Stimulated activated CD4-positive, alpha-beta T cell treated with anti-CD3 and anti-CD28 coated beads, Interleukin-1b, Interleukin-23, amount 100 ng/mL, for 4 hours (primary cell): Measurements from ENCODE around the gene HPD.
"Not testable (repeated sequence)": the region's sequence is repeated elsewhere in the genome, so short reads cannot be mapped to it uniquely, and the experiment has no call there.

Experiments
- DNase-seq, 2 donors: peaks; one replicate each; pipeline ENCODE4 v3.0.0-alpha.2; 2020; ENCODE audit warnings: low read depth in 2 of 2

HPD gene

DNA sequence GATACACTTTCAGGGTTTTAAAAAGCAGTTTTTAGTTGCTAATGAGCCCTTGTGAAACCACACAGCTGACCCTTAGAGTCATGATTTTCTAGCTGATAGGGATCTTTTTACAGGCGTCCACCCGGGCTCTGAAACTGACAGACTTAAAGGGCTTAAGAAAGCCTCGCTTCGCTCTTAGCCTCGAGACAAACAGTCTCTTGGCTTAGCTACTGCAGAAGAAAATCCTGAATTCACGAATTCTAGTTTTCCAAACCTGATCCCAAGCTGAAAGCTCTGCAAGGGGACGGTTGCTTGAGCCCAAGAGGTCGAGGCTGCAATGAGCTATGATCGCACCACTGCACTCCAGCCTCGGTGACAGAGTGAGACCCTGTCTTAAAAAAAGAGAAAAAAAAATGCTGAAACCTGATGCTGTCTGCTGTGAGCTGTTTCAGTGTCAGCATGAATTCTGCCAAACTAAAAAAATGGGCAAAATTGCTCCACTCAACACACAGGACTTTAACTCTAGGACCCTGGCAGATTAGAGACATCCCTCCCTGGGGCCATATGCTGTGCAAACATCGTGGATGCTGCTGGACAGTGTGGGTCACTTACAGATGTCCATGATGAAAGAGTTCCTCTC, 3.1 kb upstream of the HPD start:
- DNase-seq, result no peak

DNA sequence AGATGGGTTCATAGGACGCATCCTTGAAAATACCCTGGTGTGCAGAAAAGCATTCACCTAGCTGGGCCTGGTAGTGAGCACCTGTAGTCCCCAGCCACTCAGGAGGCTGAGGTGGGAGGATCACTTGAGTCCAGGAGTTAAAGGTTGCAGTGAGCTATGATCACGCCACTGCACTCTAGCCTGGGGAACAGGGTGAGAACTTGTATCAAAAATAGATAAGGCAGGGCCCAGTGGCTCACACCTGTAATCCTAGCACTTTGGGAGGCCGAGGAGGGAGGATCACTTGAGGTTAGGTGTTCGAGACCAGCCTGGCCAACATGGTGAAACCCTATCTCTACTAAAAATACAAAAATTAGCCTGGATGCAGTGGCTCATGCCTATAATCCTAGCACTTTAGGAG, 2.0 kb upstream of the HPD start:
- not testable (repeated sequence) for DNase-seq

DNA sequence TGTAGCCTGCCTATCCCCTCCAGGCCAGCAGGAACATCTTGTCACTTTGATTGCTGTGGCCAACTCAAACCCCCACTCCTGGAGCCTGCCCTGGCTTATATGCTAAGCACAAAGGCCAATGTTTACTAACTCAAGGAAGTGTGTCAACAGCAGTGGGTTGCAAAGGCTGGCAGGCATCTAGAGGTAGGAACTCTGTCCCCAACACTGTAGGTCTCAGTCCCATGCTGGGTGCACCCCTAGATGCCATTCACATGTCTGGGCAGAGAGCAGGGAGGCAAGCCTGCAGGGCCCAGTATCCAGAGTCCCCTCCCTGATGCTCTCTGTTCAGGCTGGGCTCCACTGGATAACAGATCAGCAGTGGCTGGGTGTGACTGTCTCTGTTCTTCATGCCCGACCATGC, 1.6 kb upstream of the HPD start:
- no peak for DNase-seq

DNA sequence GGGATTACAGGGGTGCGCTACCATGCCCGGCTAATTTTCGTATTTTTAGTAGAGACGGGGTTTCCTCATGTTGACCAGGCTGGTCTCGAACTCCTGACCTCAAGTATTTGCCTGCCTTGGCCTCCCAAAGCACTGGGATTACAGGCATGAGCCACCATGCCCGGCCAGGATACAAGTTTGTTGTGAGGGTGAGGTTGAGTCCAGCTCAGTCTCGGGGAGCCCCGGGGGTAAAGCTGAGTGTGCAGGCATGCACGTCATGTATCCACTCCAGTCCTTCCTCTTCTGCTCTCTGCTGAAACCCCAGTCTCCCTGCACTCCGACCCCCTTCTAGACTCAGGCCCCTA, 369 bp downstream of the HPD start:
- DNase-seq, result no peak

DNA sequence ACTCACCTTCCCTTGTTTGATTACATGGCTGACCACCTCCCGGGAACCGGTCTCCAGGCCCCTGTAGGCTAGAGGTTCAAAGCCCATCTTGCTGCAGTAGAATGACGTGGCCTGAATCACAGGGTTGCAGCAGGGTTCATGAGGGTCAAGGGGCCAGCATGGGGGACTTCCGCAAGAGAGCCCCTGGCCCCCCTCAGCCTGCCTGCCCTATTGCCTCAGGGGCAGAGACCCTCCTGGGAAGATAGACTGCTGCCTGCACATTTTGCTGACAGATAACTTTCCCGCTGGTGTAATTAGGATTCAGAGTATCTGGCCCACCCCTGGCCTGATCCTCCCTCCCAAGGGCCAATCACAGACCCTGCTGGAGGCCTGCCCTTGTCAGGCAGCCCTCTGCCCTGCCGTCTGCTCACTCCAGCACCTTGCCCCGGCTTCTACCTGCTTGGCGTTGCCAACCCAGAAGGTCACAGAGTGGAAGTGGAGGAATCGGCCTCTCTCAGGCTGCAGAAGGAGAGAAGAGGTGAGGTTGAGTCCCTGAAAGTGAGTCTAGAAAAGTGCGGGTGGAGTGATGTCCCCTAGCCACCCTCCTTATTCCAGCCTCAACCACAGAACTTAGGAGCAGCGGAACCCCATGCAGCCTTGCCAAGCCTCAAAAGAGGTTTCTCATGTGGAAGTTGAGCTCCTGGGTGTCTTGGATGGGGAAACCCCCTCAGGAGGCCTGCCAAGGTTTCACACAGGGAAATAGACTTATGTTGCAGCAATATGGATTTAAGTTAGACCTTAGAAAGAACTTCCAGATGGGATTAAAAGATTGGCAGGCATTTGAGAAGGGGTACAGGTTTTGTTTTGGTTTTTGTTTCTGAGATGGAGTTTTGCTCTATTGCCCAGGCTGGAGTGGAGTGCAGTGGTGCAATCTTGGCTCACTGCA, 1.1 kb downstream of the HPD start:
- DNase-seq, result no peak

DNA sequence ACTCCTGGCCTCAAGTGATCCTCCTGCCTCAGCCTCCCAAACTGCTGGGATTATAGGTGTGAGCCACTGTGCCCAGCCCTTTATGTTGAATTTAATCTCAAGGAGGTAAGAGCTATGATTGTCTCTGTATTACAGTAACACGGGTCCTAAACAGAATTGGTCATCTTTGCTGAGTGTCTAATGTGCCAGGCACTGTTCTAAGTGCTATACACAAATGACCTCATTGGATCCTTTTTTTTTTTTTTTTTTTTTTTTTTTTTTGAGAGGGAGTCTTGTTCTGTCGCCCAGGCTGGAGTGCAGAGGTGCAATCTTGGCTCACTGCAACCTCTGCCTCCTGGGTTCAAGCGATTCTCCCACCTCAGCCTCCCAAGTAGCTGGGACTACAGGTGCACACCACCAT, 6.3 kb downstream of the HPD start:
- DNase-seq, result not testable (repeated sequence)

DNA sequence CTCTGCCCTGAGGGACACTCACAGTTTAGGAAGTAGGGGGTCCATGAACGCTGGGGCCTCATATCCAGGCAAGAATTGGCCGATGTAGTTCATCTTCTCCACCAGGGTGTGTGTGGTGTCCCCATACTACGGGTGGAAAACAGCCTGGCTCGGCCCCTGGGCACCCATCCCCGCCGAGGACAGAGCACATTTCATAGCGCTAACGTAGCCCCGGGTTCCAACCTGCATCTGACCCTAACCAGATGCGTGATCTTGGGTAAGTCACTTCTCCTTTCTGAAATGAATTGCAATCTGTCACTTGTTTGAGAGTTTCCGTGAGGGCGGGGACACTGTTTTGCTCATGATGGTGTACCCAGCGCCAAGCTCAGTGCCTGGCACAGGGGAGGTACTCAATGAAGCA, 9.0 kb downstream of the HPD start:
- DNase-seq, result no peak

DNA sequence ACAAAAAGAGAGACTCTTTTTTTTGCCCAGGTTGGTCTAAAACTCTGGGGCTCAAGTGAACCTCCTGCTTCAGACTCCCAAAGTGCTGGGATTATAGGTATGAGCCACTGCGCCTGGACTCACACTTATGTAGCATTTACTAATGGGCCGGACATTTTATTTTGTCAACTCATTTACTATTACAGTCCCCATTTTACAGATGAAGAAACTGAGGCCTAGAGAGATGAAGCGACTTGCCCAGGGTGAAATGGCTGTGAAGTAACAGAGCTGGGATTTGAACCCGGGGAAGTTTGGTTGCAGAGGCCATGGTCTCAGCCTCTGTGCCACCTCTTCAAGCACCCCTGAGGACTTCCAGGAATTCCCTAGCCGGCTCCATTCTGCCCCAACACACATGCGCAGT, 9.4 kb downstream of the HPD start:
- DNase-seq, result no peak

DNA sequence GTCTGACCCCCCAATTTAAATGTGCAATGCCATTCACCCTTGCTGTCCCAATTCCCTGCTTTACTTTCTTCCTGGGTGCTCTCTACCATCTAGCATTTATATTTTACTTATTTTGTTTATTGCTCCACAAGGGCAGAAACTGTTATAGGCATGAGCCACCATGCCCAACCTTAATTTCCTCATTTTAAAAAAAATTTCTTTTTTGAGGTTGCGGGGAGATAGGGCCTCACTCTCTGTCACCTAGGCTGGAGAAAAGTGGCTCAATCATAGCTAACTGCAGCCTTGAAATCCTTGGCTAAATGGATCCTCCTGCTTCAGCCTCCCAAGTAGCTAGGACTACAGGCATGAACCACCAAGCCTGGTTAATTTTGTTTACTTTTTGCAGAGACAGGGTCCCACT, 13.0 kb downstream of the HPD start:
- DNase-seq, result no peak

DNA sequence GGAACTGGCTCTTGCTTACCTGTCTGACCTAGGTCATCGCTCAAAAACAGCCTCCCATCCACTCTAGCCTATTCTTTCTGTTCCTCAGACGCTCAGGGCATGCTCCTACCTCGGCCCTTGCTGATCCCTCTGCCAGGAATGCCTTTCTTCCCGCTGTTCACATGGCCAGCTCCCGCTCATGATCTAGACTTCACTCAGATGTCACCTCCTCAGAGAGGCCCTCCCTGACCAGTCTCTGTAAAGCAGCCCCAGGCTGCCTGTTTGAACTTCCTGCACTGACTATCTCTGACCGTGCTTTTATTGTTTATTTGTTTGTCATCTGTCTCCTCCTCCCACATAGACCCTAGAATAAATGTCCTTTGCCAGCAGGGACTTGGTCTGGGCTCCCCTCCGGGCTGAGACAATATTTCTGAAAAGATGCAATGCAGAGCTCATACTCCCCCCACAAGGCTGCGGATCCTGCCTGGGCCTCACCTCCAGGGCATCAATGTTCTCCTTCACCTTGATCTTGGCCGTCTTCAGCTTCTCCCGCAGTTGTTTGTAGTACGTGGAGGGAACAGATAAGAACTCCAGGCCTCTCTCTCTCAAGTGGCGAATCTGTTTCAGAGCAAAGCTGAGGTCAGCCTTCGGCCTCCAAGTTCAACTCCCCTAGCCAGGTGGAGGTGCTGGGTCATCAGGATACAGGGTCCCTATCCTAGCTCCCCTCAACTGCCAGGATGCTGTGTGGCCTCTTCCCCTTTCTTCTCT, 15.2 kb downstream of the HPD start:
- no peak for DNase-seq

DNA sequence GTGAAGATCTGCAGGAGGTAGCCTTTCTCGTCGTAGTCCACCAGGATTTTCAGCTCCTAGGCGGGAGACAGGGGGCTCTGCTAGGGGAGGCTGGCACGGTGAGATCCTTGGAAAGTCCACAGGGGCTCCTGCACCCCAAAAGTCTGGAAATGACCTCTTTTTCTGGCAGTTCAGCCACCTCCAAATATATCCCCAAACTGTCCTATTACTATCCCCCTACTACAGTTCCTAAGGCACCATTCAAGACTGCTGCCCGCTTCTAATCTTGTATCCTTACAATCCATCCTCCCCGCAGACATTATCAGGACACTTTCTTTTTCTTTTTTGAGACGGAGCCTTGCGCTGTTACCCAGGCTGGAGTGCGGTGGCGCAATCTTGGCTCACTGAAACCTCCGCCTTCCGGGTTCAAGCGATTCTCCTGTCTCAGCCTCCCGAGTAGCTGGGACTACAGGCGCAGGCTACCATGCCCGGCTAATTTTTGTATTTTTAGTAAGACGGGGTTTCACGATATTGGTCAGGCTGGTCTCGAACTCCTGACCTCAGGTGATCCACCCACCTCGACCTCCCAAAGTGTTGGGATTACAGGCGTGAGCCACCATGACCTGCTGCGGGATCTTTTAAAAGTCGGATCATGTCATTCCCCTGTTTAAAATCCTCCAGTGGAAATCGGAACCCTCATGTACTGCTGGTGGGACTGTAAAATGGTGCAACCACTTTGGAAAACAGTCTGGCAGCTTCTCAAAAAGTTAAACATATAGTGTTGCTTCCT, 18.5 kb downstream of the HPD start:
- no peak for DNase-seq

DNA sequence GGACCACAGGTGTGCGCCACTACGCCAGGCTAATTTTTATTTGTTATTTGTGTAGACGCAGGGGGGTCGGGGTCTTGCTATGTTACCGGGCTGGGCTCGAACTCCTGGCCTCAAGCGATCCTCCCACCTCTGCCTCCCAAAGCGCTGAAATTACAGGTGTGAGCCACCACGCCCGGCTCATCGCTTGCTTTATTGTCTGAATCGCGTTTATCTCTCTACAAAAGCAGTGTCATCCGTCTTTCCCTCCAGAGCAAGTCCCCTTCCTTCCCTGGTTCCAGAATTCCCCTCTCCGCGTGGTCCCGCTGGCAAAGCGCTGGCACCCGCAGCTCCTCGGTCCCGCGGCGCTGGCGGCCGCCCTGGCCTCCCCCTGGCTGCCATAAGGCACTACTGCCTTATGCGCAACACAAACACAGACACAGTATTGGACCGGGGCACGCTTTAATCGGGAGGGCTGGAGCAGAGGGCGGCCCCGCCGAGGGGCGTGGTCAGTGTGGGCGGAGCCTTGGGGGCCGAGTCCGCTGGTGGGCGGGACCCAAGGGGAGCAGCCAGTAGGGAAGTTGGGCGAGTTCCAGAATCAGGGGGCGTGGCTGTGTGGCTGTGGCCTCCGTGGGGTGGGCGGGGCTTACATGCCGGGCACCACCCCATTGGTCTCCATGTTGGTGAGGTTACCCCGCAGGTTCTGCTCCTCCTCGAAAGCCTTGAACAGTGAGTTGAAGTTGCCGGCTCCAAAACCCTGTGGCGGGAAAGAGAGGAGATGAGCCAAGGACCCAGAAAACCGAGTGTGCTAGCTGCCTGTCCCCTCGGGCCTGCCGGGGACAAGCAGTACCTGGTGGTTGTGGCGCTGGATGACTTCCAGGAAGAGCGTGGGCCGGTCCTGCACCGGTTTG, 19.3 kb downstream of the HPD start:
- peak; percentile 99 to 100 for DNase-seq

DNA sequence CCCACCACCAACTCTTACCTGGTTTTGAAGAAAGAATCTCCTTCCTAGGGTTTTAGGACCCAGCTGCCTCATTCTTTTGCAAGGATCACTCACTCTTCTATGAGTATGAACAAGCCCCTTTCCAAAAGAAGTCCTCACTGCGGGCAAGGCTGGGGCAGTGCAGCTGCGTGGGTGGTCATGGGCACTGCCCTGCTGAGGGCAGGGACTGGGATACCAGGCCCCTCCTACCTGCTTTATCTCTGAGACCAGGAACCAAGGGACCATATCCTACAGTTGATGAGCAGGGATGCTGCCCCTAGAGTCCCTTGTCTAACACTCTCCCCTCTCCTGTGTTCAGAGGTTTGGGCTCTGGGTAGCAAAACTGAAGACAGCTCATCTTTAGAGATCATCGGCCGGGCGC, 20.5 kb downstream of the HPD start:
- DNase-seq, result no peak

DNA sequence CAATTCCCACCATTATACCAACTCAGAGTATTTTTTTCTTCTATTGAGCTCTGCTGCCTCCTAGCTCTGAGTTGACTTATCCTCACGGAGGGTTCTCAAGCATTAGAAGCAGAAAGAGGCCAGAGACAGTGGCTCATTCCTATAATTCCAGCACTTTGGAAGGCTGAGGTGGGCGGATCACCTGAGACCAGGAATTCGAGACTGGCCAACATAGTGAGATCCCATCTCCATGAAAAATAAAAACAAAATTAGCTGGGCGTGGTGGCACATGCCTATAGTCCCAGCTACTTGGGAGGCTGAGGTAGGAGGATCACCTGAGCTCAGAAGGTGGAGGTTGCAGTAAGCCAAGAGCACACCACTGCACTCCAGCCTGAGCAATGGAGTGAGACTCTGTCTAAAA, 21.0 kb downstream of the HPD start:
- DNase-seq, result no peak

DNA sequence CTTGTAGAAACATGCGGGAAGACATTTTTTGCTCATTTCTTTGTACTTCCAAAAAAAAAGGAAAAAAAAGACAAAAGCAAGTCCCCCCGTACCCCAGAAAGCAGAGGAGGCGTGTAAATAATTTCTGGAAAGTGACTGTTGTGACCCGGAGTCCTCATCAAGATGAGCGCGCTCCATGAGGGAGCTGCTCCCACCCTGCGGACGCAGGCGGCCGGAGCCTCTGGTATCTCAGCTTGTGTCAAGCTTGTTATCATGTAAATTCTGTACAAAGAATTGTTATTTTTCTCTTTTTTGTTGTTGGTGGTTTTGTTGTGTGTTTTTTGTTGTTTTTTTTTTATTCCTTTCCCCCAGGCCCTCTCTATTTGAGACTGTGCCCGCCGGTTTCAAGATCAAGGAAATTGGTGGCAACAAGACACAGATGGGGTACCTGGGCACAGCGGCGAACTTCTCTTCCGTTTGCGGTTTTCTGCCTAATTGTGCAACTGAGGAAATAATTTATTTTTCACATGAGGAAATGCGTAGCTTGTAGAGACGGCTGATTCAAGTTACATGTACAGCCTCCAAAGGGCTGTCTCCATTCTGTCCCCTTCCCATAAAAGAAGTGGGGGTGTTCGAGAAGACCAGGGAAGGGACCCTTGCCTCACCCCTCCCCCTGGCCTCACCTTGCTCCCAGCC, 27.0 kb downstream of the HPD start:
- no peak for DNase-seq

DNA sequence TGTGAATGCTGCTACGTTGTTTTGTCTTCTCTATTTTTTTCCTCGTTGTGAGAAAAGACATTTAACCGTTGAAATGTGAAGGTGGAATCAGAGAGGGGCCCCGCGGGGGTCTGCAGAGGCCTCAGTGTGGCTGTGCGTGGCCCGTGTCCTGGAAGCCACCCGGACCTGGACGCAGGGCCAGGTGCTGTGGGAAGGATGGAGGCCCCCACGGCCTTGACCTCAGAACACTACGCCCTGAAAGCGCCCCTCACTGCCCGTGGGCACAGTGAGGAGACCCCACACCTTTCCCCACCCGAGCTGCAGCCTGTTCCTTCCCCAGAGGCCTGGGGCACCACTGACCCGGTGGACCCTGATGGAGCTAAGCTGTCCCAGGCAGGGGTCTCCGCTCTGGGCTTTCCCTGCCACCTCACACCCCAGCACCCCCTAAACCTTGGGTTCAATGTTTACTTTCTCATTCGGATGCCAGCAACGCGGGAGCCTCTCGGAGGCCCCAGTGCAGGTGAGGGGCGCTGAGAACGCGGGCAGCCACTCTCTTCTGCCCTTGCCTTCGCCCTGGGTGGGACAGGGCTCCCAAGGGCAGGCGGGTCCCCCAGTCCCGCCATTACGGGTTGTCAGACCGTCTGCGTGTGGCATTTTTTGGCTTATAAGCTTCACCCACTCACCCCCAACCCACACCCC, 27.9 kb downstream of the HPD start:
- DNase-seq, result no peak

DNA sequence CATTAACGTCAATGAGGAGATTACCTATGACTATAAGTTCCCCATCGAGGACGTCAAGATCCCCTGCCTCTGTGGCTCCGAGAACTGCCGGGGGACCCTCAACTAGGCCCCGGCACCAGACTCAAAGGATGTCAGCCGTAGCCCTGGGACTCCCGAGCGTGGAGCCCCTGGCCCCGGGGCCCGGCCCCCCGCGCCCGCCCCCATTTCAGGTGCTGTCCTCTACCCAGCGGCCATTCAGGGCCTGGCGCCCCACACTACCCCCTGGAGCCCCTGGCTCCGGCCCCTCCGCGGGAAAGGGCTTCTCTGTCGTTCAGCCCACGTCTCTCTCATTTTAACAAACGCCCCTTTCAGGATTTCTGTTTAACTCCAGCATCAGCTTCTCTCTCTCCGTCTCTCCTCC, 28.5 kb downstream of the HPD start:
- DNase-seq, result no peak

DNA sequence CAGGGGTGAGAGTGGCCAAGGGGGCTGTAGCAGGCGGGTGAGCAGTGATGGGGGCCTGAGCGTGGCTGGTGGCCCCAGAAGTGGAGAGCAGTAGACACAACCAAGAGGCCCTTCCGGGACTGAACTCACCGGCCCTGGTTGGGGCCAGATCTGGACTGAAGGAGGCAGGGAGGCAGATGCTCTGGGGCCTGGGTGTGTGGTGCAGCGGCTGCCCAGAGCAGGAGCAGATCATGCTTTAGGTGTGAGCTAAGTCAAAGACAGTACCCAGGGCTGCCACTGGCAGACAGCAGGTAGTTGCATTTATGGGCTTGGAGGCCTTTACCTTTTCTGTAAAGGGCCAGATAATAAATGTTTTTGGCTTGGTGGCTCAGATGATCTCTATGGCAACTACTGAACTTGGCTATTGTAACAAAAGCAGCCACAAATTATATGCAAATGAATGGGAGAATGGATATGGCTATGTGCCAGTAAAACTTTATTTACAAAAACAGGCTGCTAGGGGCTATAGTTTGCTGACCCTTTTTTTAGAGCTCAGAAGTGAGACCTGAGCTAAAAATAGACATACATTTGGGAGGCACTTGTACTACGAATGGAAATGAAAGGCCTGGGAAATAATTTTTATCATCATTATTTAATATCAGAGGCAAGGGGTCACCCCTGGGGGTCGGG, 29.3 kb downstream of the HPD start:
- DNase-seq, result no peak

DNA sequence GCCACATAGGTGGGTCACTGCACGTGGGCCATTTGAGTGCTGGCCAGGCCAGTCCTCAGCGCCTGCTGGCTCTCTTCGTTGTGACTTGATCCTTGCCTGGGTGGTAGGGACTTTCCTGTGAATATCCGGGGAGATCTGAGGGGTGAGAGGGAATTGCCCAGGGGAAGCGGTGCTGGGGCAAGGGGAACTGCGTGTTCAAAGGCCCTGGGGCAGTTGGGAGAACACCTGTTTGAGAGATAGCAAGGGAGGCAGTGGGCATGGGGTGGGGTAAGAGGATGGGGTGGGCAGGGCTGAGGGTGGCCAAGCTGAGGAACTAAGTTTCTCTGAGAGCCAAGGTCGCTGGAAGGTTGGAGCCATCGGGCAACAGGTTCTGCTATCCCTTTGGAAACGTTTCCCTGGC, 29.8 kb downstream of the HPD start:
- DNase-seq, result no peak
